NCI-H128 (cell line): ENCODE data around the gene MAGEB3.
"Not testable (repeated sequence)": the region's sequence is repeated elsewhere in the genome, so short reads cannot be mapped to it uniquely, and the experiment has no call there.

Experiments
- DNase-seq: peaks from one replicate; lab custom pipeline; 2025; ENCODE audit not compliant: unreplicated experiment; lab: John Stamatoyannopoulos, UW

MAGEB3 gene

GRCh38 chrX:30230395-30230794, at the start of gene MAGEB3:
Gene MAGEB3 (plus strand): TSS chrX:30230657. CDS start chrX:30235925, 5,268 bp downstream.
- DNase-seq = no peak

- no peak for DNase-seq
Observed at GRCh38 chrX:30181353-30181752, 49.1 kb upstream of the MAGEB3 start.

GRCh38 chrX:30183554-30183953, 46.9 kb upstream of the MAGEB3 start:
- no peak for DNase-seq

- no peak for DNase-seq
Observed at GRCh38 chrX:30190426-30190825, 40.0 kb upstream of the MAGEB3 start.

- DNase-seq = not testable (repeated sequence)
Observed at GRCh38 chrX:30193910-30194309, 36.5 kb upstream of the MAGEB3 start.

- DNase-seq = no peak
Observed at GRCh38 chrX:30196322-30196721, 34.1 kb upstream of the MAGEB3 start.

GRCh38 chrX:30212172-30212571, 18.3 kb upstream of the MAGEB3 start:
- DNase-seq = no peak

GRCh38 chrX:30215357-30215843, 15.1 kb upstream of the MAGEB3 start, which contains the start of gene MAGEB2:
Gene MAGEB2 (plus strand): TSS chrX:30215563. CDS start chrX:30218581, 3,018 bp downstream.
- no peak for DNase-seq

GRCh38 chrX:30217465-30217864, 13.0 kb upstream of the MAGEB3 start:
- DNase-seq = no peak

GRCh38 chrX:30219372-30219771, 11.1 kb upstream of the MAGEB3 start:
- no peak for DNase-seq

- DNase-seq = no peak
Observed at GRCh38 chrX:30220661-30221060, 9.8 kb upstream of the MAGEB3 start.

GRCh38 chrX:30224536-30224935, 5.9 kb upstream of the MAGEB3 start:
- DNase-seq = no peak

- no peak for DNase-seq
Observed at GRCh38 chrX:30228526-30228925, 1.9 kb upstream of the MAGEB3 start.

- no peak for DNase-seq
Observed at GRCh38 chrX:30241724-30242415, 11.4 kb downstream of the MAGEB3 start, which contains the start of gene MAGEB4. Gene MAGEB4 (plus strand): TSS chrX:30242000. CDS start chrX:30242136, 136 bp downstream.

- no peak for DNase-seq
Observed at GRCh38 chrX:30246769-30247489, 16.5 kb downstream of the MAGEB3 start, which contains the start of gene MAGEB1. Gene MAGEB1 (plus strand): TSS chrX:30247146. CDS start chrX:30250494, 3,348 bp downstream.

GRCh38 chrX:30248854-30249253, 18.4 kb downstream of the MAGEB3 start:
- no peak for DNase-seq

GRCh38 chrX:30253257-30253656, 22.8 kb downstream of the MAGEB3 start:
- DNase-seq = no peak

GRCh38 chrX:30259927-30260326, 29.5 kb downstream of the MAGEB3 start:
- no peak for DNase-seq

- no peak for DNase-seq
Observed at GRCh38 chrX:30261012-30261411, 30.6 kb downstream of the MAGEB3 start.

GRCh38 chrX:30262763-30263162, 32.3 kb downstream of the MAGEB3 start:
- no peak for DNase-seq

GRCh38 chrX:30270639-30271038, 40.2 kb downstream of the MAGEB3 start:
- no peak for DNase-seq

GRCh38 chrX:30275498-30275897, 45.0 kb downstream of the MAGEB3 start:
- DNase-seq = no peak
